Smooth muscle cell (in vitro differentiated cells): ENCODE measurements around the gene R3HDM2. TPM values are rescaled to one million over a fixed set of nuclear protein-coding genes. Genes with fewer than 3 reads are reported as not detected.

Experiments used
- DNase-seq: peaks from one replicate; lab custom pipeline; 2025; ENCODE audit not compliant: unreplicated experiment; lab: John Stamatoyannopoulos, UW
- H2AFZ ChIP-seq: fragments of 200-600 bp; sonication (generic); 2 replicates; pipeline ENCODE4 v1.6.0; 2016; ENCODE audit warnings: antibody characterized with exemption, low read depth, mild to moderate bottlenecking
- H3F3A ChIP-seq: fragments of 200-600 bp; sonication (generic); 2 replicates; pipeline ENCODE4 v1.6.0; 2017; ENCODE audit warnings: antibody characterized with exemption, low read depth
- H3K27ac ChIP-seq: fragments of 200-600 bp; sonication (generic); 2 replicates; pipeline ENCODE4 v1.5.1; 2016; ENCODE audit warnings: low read depth, mild to moderate bottlenecking
- H3K27me3 ChIP-seq: fragments of 200-600 bp; sonication (generic); 2 replicates; pipeline ENCODE4 v1.6.1; 2016; ENCODE audit warnings: low read depth, mild to moderate bottlenecking
- H3K36me3 ChIP-seq: fragments of 200-600 bp; sonication (generic); 2 replicates; pipeline ENCODE4 v1.5.1; 2016; ENCODE audit warnings: low read depth
- H3K4me1 ChIP-seq: fragments of 200-600 bp; sonication (generic); 2 replicates; pipeline ENCODE4 v1.5.1; 2016; ENCODE audit warnings: low read depth
- H3K4me2 ChIP-seq: fragments of 200-600 bp; sonication (generic); 2 replicates; pipeline ENCODE4 v1.6.0; 2016; ENCODE audit warnings: mild to moderate bottlenecking
- H3K4me3 ChIP-seq: fragments of 200-600 bp; sonication (generic); 2 replicates; pipeline ENCODE4 v1.5.1; 2016; ENCODE audit warnings: mild to moderate bottlenecking
- H3K79me2 ChIP-seq: fragments of 200-600 bp; sonication (generic); 2 replicates; pipeline ENCODE4 v1.6.0; 2016; ENCODE audit warnings: low read depth, mild to moderate bottlenecking
- H3K9ac ChIP-seq: fragments of 200-600 bp; sonication (generic); 2 replicates; pipeline ENCODE4 v1.6.0; 2016; ENCODE audit warnings: low read depth
- H3K9me3 ChIP-seq: fragments of 200-600 bp; sonication (generic); replicated peaks from 2 replicates; pipeline ENCODE4 v1.5.1; 2016; ENCODE audit warnings: low read depth
- H4K20me1 ChIP-seq: fragments of 200-600 bp; sonication (generic); 2 replicates; pipeline ENCODE4 v1.6.0; 2016; ENCODE audit warnings: low read depth
- WGBS: methylation state at CpG from one replicate; pipeline ENCODE4 v1.1.7; 2016; ENCODE audit warnings: low lambda C conversion rate; 5-methylcytosine and 5-hydroxymethylcytosine counted together
- polyA plus RNA-seq: library from polyadenylated mRNA; unstranded; fragments of >200 nt; fragmentation: Nextera tagmentation; extraction: Ambion mirVana; gene quantifications from 2 replicates; pipeline ENCODE4 v1.2.1, GENCODE V29; 2016
- total RNA-seq: library from RNA; depleted of rRNA; stranded (reverse); fragments of >200 nt; gene quantifications from 2 replicates; pipeline ENCODE4 v1.2.3, GENCODE V29; 2014
- TF ChIP-seq, protein P1 (sequence below): fragments of 200-600 bp; sonication (generic); IDR thresholded peaks from 2 replicates; pipeline ENCODE4 v1.5.1; 2017; ENCODE audit warnings: borderline replicate concordance, mild to moderate bottlenecking, antibody characterized with exemption; ENCODE audit not compliant: insufficient read depth, poor library complexity, severe bottlenecking

The R3HDM2 gene
- total and polyA plus RNA-seq, 2 experiments from 2014 or later = 12.2 to 16.0 TPM

DNA sequence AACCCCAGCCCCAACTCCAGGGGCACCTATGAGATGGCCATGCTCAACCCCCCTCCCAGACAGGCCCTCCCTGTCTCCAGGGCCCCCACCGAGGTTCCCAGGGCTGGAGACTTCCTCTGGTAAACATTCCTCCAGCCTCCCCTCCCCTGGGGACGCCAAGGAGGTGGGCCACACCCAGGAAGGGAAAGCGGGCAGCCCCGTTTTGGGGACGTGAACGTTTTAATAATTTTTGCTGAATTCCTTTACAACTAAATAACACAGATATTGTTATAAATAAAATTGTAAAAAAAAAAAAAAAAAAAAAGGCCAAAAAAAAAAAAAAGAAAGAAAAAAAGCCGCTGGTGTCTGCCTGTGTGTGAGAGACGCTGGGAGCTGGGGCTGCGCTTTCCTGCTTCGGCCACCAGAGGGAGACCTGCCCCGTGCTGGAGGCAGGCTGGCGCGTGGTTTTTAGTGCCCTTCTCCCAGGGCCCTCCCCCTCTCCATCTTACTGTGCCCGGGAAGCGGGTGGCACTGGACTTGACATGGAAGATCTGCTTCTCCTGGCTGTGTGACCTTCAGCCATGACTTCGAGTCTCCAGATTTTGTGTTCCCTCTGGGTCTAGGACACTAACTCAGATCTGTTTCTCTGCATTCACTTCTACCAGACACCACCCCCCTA, 217.7 kb downstream of the R3HDM2 start:
- H4K20me1 ChIP-seq = peaks cover 71% of the 10 kb centered on the region
- no peaks in the 10 kb centered on the region for H3K79me2 ChIP-seq
- no peaks in the 10 kb centered on the region for H3K36me3 ChIP-seq
- H3K27me3 ChIP-seq = peaks cover 34% of the 10 kb centered on the region
- no peaks in the 10 kb centered on the region for H3K9me3 ChIP-seq
- H3K9ac ChIP-seq = no peak overlapping the region
- no peak overlapping the region for H3K4me2 ChIP-seq
- TF ChIP-seq, protein P1, sequence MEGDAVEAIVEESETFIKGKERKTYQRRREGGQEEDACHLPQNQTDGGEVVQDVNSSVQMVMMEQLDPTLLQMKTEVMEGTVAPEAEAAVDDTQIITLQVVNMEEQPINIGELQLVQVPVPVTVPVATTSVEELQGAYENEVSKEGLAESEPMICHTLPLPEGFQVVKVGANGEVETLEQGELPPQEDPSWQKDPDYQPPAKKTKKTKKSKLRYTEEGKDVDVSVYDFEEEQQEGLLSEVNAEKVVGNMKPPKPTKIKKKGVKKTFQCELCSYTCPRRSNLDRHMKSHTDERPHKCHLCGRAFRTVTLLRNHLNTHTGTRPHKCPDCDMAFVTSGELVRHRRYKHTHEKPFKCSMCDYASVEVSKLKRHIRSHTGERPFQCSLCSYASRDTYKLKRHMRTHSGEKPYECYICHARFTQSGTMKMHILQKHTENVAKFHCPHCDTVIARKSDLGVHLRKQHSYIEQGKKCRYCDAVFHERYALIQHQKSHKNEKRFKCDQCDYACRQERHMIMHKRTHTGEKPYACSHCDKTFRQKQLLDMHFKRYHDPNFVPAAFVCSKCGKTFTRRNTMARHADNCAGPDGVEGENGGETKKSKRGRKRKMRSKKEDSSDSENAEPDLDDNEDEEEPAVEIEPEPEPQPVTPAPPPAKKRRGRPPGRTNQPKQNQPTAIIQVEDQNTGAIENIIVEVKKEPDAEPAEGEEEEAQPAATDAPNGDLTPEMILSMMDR = peak; percentile 87
- H3K4me1 ChIP-seq = peaks cover 13% of the 10 kb centered on the region
- H2AFZ ChIP-seq = no peak overlapping the region
- peaks cover 22% of the 10 kb centered on the region for H3F3A ChIP-seq
- peak overlapping the region; percentile 58 for H3K27ac ChIP-seq
- 13% methylated on average over 16 of the region's 16 CpGs for WGBS
- no peak overlapping the region for H3K4me3 ChIP-seq
- DNase-seq = peak; percentile 71

DNA sequence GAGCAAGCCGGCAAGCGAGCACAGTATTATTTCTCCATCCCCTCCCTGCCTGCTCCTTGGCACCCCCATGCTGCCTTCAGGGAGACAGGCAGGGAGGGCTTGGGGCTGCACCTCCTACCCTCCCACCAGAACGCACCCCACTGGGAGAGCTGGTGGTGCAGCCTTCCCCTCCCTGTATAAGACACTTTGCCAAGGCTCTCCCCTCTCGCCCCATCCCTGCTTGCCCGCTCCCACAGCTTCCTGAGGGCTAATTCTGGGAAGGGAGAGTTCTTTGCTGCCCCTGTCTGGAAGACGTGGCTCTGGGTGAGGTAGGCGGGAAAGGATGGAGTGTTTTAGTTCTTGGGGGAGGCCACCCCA, 218.2 kb downstream of the R3HDM2 start:
- TF ChIP-seq, protein P1 = no peak
- WGBS = 85% methylated on average over 7 of the region's 7 CpGs
- Histone ChIP-seq H2AFZ (no peak overlapping the region), H4K20me1 (peaks cover 67% of the 10 kb centered on the region), H3K27ac (no peak overlapping the region), H3K4me1 (peaks cover 11% of the 10 kb centered on the region), H3K4me3 (no peak overlapping the region), H3K9ac (no peak overlapping the region), H3K9me3 (no peaks in the 10 kb centered on the region), H3K79me2 (no peaks in the 10 kb centered on the region), H3K4me2 (no peak overlapping the region), H3F3A (peaks cover 22% of the 10 kb centered on the region), H3K36me3 (no peaks in the 10 kb centered on the region), H3K27me3 (peaks cover 29% of the 10 kb centered on the region)
- no peak for DNase-seq

DNA sequence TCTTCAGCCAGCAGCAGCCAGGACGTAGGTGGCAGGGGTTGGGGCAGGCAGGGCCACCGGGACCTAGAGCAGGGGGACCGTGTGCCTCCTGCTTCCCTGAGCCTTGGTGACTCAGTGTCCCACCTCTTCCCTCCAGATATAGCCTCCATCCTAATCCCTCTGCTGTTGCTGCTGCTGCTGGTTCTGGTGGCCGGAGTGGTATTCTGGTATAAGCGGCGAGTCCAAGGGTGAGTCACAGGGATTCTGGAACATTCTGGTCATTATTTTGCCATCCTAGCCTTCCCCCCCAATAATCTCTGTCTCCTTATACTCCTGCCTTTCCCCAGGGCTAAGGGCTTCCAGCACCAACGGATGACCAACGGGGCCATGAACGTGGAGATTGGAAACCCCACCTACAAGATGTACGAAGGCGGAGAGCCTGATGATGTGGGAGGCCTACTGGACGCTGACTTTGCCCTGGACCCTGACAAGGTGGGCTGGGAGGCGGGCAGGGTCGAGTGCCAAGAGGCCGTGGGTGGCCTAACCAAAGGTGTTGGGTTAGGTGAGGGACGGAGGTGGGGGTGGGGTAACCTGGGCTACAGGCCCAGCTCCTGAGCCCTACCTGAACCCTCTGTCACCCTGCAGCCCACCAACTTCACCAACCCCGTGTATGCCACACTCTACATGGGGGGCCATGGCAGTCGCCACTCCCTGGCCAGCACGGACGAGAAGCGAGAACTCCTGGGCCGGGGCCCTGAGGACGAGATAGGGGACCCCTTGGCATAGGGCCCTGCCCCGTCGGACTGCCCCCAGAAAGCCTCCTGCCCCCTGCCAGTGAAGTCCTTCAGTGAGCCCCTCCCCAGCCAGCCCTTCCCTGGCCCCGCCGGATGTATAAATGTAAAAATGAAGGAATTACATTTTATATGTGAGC, 218.8 kb downstream of the R3HDM2 start:
- no peak overlapping the region for H3K4me2 ChIP-seq
- peaks cover 69% of the 10 kb centered on the region for H4K20me1 ChIP-seq
- H3K9ac ChIP-seq = no peak overlapping the region
- H3K27me3 ChIP-seq = peaks cover 22% of the 10 kb centered on the region
- H3K4me3 ChIP-seq = no peak overlapping the region
- peak overlapping the region; percentile 11 for H3K27ac ChIP-seq
- no peaks in the 10 kb centered on the region for H3K9me3 ChIP-seq
- 82% methylated on average over 26 of the region's 27 CpGs for WGBS
- H3K36me3 ChIP-seq = no peaks in the 10 kb centered on the region
- TF ChIP-seq, protein P1 = no peak
- DNase-seq = no peak
- peaks cover 22% of the 10 kb centered on the region for H3F3A ChIP-seq
- H3K4me1 ChIP-seq = peaks cover 6% of the 10 kb centered on the region
- no peak overlapping the region for H2AFZ ChIP-seq
- no peaks in the 10 kb centered on the region for H3K79me2 ChIP-seq
